HG03039 (cell line): ENCODE results near the gene IZUMO1.
"Not testable (repeated sequence)": the region's sequence is repeated elsewhere in the genome, so short reads cannot be mapped to it uniquely, and the experiment has no call there.

Experiments
- ATAC-seq: cut with Tn5 transposase; IDR thresholded peaks from one replicate; pipeline ENCODE4 v1.9.1; 2021; ENCODE audit warnings: mild to moderate bottlenecking, moderate library complexity; ENCODE audit not compliant: unreplicated experiment

Gene IZUMO1

DNA sequence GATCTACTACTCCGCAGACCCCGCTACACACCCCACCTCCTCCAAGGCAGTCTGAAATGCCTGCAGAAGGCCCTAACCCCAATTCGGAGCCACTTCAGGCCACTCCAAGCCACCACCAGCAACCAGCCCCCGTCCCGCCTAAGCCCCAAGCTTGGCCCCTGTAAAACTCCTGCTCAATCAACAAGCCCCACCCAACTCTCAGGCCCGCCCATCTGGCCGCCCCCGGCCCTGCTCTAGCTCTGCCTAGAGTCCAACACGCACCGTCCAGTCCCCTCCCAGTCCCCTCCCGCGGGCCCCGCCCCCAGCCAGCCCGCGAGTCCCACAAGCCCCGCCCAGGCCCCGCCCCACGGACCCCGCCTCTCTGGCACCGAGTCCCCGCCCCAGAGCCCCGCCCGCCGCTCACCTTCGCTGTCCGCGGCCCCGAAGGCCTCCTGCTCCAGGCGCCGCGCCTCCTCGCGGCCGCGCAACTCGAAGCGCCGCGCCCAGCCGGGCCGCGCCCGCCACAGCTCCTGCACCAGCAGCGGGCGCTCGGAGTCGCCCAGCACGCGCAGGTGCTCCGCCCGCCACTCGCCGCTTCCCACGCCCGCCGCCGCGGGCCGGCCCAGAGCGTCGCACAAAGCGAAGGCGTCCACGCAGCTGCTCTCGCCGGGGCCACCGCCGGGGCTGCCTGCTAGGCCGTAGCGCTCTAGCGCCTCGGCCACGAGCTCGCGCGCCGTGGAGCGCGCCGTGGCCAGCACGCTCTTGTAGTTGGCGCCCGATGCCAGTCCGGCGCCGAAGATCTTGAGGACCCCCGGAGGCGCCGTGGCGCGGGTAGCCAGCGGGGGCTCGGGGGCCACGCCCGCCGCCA lies 7.9 kb downstream of the IZUMO1 start:
- ATAC-seq, result peak; percentile 55

DNA sequence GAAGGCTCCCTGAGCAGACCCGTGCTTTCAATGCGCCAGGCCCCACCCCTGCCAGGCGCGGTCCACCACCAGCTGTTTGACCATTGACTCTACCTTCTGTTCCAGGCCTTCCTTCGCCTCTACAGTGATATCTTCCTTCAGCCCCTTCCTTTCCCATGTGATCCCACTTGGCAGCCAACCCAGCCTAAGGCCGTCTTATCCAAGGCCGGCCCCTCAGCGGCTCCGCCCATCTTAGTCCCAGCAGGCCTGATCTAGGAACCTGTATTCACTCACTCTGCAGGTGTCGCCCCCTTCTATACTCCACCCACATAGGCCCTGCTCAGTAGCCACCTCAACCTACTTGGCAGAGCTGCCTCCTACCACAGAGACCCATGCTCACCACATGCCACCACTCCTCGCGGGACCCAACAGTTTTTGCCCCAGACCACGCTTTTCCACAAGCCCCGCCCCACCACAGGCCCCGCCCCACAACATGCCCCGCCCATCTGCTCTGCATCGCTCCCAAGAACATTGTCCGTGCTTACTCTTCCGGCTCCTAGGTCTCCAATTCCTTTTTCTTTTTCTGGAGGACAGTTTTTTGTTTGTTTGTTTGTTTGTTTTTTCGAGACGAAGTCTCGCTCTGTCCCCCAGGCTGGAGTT lies 9.2 kb downstream of the IZUMO1 start:
- no peak for ATAC-seq

DNA sequence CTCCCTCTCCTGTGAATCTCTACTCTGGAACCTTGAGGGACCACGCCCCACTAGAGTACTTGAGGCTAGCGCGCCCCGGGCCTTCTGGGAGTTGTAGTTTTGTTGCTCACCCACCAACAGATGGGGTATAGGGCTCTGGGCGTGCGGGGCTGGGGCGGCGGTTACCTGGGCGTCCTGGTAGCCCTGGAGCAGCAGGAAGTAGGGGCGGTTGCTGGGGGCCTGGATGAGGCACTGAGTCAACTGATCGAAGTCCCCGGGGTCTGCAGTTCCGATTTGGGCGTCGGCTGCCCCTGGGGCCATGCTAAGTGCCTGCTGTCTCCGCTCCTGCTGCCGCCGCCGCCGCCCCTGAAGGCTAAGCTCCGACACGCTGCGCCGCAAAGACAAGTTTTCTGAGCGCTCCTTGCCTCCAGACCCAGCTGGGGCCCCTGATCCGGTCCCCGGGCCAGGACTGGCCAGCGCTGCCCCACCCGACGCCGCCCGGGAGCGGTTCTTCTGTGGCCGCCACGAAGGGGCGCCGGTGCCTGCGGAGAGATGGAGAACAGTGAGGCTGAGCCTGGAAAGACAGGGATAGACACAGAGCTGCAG lies 11.6 kb downstream of the IZUMO1 start:
- no peak for ATAC-seq

GRCh38 chr19:48734625-48735024 lies 12.1 kb downstream of the IZUMO1 start:
- no peak for ATAC-seq

GRCh38 chr19:48731452-48731851 lies 15.3 kb downstream of the IZUMO1 start:
- no peak for ATAC-seq

DNA sequence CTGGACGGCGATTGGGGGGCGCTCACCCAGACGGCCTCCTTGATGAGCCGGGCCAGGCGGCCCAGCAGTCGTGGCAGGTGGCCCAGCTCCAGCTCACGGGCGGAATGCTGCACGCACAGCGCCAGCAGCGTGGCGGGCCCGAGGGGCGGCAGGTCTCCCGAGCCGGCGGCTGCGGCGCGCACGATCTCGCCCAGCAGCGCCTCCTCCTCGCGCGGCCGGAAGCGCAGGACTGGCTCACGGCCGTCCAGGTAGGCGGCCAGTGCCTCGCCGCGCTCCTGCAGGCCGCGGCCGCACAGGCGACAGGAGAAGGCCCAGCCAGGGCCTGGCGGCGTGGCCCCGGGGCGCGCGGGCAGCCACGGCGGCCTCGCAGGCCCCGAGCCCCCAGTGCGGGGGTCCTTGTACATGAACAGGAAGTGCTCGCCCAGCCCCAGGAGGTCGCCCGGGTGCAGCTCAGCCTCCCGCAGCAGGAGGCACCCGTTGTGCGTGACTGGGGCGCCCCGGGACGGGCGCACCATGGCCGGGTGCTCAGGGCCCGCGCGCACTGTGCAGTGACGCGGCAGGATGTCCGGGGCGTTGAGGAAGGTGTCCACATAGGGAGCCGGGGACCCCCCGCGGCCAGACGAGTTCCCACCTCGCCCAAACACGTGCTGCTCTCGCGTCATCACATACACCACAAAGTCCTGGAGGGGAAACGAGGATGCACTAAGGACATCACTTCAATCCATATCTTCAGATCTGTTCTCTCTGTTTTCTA lies 17.6 kb downstream of the IZUMO1 start:
- no peak for ATAC-seq

GRCh38 chr19:48726556-48726955 lies 20.2 kb downstream of the IZUMO1 start:
- ATAC-seq, result no peak

GRCh38 chr19:48724796-48725753 lies 21.6 kb downstream of the IZUMO1 start:
- no peak for ATAC-seq

- ATAC-seq, result no peak
These were observed 24.5 kb downstream of the IZUMO1 start for GRCh38 chr19:48722196-48722708.

DNA sequence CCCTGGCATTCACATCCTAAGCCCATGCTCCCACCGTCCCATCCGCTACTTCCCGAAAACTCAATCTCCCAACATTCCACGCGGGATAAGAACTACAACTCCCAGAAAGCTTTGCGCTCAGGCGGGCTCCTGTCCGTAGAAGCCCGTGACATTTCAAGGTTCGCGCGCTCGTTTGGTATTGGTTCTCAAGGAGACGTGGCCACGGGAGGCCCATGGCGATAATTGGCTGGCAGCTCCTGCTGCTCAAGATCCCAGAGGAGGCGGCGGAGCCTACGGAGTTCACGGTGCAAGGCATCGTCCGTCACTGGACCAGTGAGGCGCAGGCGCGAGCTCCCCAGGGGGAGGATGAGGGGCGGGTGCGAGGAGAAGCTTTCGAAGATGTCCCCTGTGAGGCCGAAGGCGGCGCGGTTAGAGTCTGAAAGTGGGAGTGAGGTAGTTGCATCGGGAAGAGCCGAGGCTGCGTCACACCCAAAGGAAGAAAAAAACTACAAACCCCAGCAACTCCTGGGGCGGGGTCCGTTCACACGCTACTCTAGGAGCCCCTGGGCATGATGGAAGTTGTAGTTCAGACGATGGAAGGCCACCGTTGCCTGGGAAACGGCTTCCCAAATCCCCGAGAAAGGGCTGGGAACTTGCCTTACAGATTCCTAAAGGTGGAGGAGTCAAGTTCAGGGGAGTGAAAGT lies 26.0 kb downstream of the IZUMO1 start:
- peak; percentile 77 for ATAC-seq

GRCh38 chr19:48720251-48720612 lies 26.5 kb downstream of the IZUMO1 start:
- ATAC-seq, result no peak

DNA sequence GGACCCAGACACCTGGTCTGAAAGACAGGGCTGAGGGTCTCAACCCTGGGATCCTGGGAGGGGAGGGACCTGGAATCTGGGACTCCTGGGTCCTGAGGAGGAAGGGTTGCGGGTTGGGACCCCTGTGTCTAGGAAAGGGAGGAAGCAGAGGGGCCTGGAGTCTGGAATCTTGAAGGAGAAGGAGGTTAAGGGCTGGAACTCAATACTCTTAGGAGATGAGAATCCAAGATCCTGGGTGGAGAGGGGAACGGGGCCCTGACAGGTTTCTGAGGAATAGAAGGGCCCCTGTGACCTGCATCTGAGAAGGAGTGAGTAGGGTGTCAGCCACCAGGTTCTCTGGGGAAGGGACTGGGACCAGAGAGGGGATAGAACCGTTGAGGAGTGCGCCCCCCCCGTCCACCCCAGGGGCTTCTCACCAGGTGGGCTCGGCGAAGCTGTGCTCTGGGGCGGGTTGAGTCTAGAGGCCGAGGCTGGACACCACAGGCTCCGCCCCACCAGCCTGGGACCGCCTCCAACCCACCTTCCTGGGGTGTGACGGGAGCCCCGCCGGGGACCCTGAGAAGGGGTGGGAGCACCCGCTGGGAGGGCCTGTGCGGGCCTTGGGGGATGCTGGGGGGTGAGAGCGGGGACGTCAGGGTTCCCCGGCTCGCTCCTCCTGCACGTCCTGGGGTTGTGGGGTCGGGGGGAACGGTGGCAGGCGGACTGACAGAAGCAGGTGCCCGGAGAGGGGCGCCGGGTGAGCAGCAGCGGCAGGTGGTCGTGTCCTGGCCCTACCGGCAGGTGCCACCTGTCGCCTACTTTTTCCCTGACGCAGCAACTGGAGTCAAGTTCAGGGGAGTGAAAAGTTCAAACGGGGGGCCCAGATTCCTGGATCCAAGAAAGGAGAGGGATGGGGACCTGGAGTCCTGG lies 27.2 kb downstream of the IZUMO1 start, which contains the start of gene MAMSTR:
MAMSTR (minus strand) TSS at position 463 of the 909 bp plus-strand sequence. CDS start 694 bp downstream, outside the sequence.
- ATAC-seq, result no peak

DNA sequence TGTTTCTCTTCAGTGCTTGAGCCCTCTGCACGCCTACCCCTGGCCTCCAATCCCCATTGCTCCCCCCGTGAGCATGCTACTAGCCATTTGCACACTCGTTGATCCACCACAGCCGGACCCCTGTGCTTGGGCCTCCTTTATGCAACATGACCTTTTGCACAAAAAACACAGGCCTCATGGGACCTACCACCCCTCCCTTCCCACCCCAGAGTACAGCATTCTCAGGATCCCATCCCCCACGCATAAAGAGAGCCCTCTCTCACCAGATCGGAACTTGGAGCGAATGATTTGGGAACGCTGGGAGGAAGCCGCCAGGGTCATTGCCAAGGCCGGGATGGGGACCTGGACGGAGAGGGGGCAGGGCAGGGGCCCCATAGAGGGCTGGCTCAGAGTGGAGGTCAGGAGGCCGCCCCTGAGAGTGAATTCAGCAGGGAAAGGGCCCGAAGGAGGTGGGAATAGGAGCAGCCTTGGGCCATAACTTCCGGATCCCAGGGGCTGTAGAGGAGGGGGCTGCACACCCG lies 27.9 kb downstream of the IZUMO1 start:
- no peak for ATAC-seq

DNA sequence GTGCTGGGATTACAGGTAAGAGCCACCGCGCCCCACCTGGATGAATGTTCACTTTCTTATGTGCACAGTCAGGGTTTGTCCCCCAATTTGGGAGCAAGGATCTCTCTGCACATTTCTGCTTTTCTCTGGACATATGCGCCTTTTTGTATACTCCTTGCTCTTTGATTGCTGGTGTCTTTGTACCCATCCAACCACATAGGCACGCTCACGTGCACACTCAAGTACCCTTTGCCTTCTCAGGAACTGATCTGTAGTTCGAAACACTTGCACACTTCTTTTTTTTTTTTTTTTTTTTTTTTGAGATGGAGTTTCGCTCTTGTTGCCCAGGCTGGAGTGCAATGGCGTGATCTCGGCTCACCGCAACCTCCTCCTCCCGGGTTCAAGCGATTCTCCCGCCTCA lies 28.6 kb downstream of the IZUMO1 start:
- not testable (repeated sequence) for ATAC-seq

- no peak for ATAC-seq
These were observed 30.0 kb downstream of the IZUMO1 start for GRCh38 chr19:48716562-48717291.

DNA sequence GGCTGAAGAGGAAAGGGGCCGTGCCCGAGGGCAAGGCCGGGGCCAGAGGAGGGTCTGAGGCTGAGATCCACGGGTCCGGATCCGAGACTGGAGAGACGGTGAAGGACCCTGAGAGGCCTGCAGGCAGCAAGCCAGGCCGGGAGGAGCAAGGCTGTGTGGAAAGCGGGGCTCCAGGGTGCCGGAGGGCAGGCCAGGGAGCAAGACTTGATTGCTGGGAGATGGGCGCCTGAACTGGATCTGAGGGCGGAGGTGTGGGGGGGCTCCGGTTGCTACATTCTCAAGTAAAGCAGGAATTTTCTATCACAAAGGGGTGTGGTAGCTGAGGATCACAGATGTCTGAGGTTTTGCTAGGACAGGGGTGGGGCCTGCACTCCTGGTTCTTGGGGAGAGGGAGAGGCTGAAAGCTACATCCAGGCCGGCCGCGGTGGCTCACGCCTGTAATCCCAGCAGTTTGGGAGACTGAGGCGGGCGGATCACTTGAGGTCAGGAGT lies 31.0 kb downstream of the IZUMO1 start:
- ATAC-seq, result no peak
